ENCODE results near the gene TALDO1. TPM values are rescaled to one million over a fixed set of nuclear protein-coding genes. Genes with fewer than 3 reads are reported as not detected.

The TALDO1 gene
- total RNA-seq, 1 donor, result 141 TPM

DNA sequence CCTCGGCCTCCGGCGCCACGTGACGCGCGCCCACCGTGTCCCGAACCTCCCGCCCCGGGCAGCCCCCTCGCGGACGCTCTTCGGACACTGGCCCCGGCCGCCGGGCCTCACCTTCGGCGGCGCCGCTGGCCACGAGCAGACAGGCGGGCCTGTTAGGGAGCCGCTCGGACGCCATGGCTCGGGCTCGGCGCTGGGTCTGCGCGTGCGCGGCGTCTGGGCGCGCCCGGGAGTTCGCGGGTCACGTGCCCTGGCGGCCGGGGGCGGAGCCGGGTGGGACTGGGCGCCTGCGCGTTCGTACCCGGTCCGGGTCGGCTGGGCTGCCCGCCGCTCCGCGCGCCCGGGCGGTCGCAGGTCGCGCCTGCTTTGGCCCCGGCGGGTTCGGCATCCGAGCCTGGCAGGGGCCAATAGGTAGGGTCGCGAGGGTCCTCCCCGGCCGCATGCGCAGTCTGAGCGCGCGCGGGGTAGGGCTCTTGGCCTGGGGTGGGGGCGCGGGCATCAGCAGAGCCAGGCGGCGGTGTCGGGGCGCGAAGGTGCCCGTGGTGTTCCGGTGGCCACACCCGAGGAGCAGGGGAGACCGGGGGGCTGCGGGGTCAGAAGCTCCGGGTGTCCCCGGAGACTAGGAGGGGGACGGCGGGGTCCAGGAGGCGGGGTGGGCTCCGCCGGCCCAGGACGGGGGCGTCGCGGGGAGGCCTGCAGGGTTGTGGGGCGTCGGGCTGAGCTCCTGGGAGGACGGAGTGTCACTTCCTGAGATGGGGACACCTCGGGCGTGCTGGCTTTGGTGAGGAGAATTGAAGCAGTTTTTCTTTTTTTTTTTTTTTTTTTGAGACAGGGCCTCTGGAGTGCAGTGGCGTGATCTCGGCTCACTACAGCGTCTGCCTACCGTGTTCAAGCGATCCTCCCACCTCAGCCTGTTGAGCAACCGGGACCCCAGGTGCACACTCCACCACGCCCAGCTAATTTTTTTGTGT, 30.3 kb downstream of the TALDO1 start, which contains the start of gene GATD1:
Gene GATD1, minus strand, starts transcription at position 200 of the 968 bp plus-strand sequence. Its CDS starts 25 bp downstream, at position 175.
- peak within 1 kb of the TSS; percentile 63 for H3K4me3 ChIP-seq (ENCODE audit: low read length)
- H3K9me3 ChIP-seq (ENCODE audit: low read depth, low read length), result no peaks in the 10 kb centered on the region
- no peaks in the 10 kb centered on the region for H3K27me3 ChIP-seq (ENCODE audit: insufficient read depth, low read length)
- H3K4me1 ChIP-seq (ENCODE audit: insufficient read depth, low read length), result peaks cover 30% of the 10 kb centered on the region

DNA sequence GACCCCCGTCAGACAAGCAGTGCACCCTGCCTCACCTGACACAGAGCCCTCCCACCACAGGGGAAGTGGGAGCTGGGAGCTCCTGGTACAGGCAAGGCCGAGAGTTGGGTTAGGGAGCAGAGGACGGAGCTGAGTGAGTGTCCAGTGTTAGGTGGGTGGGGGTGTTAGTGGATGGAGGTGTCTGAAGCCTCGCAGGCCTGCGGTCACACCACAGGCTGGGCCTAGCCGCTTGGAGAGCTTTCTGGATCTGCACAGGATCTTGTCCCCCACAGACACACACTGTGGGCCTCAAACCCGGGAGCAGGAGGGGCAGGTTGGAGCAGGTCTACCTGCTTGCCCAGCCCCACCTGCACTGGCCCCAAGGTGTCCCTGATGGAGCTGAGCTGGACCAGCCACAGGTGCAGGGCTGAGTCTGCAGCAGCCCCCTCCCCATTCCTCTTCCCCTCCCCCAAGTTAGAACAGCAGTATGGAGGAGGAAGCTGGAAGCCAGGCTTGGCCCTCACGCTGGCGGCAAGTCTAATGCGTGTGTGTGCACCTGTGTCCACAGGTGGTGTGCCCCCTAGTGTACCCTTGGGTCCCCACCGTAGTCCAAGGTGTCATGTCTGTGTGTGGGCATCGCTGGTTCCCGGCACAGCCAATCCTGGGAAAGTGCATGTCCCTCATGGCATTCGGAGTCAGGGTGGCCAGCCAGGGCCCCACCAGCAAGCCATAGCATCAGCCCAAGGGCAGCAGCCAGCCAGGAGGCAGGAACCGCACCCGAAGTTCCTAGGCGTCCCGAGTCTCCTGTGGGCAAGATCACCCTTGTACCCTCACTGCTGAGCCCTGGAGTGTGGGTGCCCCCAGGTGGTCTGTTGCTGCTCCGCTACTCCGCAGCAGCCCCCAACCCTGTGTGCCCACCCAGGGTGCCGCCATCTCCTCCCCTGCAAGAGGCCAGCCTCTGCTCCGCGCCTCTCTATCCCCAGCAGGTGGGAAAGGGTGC, 32.0 kb downstream of the TALDO1 start:
- no peak overlapping the region for H3K4me3 ChIP-seq (ENCODE audit: low read length)
- peaks cover 30% of the 10 kb centered on the region for H3K4me1 ChIP-seq (ENCODE audit: insufficient read depth, low read length)
- H3K27me3 ChIP-seq (ENCODE audit: insufficient read depth, low read length), result no peaks in the 10 kb centered on the region
- no peaks in the 10 kb centered on the region for H3K9me3 ChIP-seq (ENCODE audit: low read depth, low read length)

DNA sequence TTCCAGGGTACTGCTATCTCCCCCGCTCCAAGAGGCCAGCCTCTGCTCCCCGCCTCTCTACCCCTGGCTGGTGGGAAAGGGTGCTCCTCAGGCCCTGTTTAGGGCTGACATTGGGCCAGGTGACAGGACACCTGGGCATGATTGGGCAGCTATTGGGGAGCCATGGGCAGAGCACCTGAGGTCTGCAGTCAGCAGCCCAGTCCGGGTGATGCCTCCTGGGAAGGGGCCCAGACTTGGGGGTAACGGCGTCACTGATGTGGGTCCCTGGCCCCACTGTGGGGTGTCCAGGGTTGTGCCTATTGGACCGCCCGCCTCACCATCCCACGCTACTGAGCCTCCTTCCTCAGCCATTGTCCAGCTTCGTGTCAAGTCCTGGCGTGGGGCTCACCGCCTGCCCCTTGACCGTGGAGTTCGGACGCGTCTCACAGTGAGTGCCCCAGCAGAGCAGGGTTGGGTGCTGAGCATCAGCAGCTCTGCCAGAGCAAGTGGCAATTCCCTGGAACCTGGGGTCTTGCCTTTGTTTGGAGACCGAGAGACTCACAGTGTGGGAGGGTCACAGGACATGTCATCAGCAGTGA, 32.8 kb downstream of the TALDO1 start:
- no peaks in the 10 kb centered on the region for H3K27me3 ChIP-seq (ENCODE audit: insufficient read depth, low read length)
- no peak overlapping the region for H3K4me3 ChIP-seq (ENCODE audit: low read length)
- H3K4me1 ChIP-seq (ENCODE audit: insufficient read depth, low read length), result peaks cover 30% of the 10 kb centered on the region
- H3K9me3 ChIP-seq (ENCODE audit: low read depth, low read length), result no peaks in the 10 kb centered on the region

DNA sequence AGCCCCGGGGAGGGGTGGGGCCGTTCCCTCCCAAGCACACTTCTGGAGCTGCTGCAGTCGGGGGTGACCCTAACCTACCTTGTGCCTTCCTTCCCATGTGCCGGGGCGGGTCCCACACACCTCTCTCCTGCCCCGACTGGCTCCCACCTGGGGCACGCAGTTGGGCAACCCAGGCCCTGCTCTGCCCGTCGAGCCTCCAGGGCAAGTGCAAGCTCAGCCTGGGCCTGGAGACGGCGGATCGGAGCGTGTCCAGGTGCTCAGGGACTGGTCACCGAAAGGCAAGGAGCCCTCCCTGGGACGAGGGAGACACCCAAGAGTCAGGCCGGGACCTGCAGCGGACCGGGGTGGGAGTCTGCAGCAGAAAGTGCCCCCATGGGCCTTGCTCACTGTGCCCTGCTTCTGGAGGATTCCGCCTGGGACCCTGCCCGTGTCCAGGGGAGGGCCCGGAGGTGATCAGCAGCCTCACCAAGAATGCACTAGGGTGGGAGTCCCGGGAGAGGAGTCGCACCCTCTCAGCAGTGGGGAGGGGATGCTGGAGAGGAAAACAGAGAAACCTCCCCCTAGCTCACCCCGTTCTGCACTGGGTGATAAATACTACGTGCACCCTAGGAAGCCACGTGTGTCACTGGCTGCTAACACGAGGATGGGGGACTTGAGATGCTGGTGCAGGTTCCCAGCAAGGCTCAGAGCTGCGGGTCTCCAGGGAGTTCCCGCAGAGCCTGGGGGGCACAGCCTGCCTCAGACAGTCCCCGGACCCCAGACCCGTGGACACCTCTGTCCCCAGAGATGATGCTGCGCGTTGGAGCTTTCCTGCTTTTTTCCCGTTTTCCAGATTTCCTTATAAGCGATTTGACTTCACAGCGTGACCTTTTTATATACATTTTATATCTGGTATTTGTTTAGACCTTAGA, 35.3 kb downstream of the TALDO1 start:
- H3K4me1 ChIP-seq (ENCODE audit: insufficient read depth, low read length), result peaks cover 11% of the 10 kb centered on the region
- H3K9me3 ChIP-seq (ENCODE audit: low read depth, low read length), result no peaks in the 10 kb centered on the region
- no peak overlapping the region for H3K4me3 ChIP-seq (ENCODE audit: low read length)
- H3K27me3 ChIP-seq (ENCODE audit: insufficient read depth, low read length), result no peaks in the 10 kb centered on the region

DNA sequence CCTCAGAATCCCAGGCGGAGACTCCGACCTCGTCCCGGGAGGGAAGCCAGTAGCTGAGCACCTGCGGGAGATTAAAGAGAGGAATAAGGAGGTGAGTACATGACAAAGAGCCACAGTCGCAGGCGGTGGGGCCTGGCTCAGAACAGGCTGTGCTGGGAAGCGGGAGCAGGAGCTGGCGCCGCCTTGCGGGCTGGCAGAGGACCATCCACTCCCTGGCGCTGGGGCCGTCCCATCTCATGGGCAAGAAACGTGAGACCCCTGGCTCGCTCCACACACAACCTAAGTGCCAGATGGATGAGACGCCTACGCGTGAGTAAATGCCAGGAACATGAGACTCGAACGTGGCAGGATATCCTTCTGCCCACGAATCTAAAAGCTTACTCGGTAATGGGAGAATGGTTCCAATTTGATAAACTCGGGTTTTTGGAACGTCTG, 36.3 kb downstream of the TALDO1 start:
- H3K27me3 ChIP-seq (ENCODE audit: insufficient read depth, low read length), result no peaks in the 10 kb centered on the region
- peaks cover 5% of the 10 kb centered on the region for H3K4me1 ChIP-seq (ENCODE audit: insufficient read depth, low read length)
- no peaks in the 10 kb centered on the region for H3K9me3 ChIP-seq (ENCODE audit: low read depth, low read length)
- no peak overlapping the region for H3K4me3 ChIP-seq (ENCODE audit: low read length)

DNA sequence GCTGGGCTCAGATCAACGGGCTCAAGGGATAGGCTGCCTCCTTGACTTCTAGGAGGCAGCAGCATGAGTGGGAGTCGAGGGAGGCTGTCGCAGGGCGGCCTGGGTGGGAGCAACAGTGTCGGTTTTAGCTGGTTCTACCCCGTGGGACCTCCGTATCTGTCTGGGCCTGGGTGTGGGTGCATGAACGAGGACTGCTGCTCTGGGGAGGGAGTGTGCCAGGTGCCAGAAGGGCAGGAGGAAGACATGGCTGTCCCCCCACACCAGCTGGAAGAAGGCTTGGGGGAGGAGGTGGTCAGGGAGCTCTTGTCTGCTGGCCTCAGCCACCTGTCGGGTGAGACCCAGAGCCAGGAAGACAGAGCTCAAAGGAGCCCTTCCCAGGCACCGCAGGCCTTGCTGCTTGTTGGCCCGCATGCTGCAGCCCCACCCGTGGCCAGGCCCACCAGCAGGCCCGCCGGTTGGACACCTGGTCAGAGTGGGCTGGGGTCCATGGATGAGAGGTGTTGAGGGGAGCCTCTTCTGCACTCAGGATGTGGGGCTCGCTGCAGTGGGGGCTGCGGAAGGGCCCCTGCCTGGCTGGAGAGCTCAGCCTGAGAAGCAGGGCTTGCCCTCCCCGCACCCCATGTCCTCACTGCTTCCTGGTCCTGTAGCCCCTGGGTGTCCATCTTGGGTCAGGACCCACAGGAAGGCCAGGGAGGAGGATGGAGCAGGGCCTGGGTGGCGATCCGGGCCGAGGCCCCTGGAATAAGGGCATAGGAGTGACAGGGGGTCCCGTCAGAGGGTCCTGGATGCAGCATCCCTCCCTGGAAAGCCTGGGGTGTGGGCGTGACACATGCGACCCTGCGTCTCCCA, 39.2 kb downstream of the TALDO1 start:
- Histone ChIP-seq H3K4me3 (ENCODE audit: low read length) (no peak overlapping the region), H3K4me1 (ENCODE audit: insufficient read depth, low read length) (no peaks in the 10 kb centered on the region), H3K27me3 (ENCODE audit: insufficient read depth, low read length) (peaks cover 4% of the 10 kb centered on the region), H3K9me3 (ENCODE audit: low read depth, low read length) (no peaks in the 10 kb centered on the region)

DNA sequence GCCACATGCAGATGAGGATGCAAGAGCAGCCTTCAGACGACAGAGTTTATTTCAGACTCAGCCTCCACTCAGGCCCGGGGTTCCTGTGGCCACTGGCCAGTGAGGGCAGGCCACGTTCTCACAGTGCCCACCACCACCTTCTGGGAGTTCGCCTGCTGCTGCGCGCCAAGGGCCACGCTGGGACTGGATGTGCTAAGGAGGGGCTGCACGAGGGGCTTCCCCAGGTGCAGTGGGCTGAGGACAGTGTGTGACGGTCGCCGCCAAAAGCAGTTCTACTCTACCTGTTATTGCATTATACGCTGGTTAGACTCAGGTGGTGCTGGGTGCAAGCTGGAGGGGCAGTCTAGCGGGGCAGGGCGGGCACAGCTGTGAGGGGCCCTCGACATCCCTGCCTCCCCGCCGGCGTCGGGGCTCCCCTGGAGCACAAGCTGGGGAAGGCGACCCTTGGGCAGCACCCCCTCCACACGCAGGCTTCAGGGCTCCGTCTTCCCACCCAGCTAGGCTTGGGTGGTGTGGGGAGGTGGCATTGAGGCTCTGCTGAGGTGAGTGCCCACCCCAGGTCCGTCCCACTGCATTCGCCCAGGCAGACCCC, 39.9 kb downstream of the TALDO1 start:
- no peaks in the 10 kb centered on the region for H3K9me3 ChIP-seq (ENCODE audit: low read depth, low read length)
- H3K27me3 ChIP-seq (ENCODE audit: insufficient read depth, low read length), result peaks cover 4% of the 10 kb centered on the region
- H3K4me1 ChIP-seq (ENCODE audit: insufficient read depth, low read length), result no peaks in the 10 kb centered on the region
- H3K4me3 ChIP-seq (ENCODE audit: low read length), result no peak overlapping the region

DNA sequence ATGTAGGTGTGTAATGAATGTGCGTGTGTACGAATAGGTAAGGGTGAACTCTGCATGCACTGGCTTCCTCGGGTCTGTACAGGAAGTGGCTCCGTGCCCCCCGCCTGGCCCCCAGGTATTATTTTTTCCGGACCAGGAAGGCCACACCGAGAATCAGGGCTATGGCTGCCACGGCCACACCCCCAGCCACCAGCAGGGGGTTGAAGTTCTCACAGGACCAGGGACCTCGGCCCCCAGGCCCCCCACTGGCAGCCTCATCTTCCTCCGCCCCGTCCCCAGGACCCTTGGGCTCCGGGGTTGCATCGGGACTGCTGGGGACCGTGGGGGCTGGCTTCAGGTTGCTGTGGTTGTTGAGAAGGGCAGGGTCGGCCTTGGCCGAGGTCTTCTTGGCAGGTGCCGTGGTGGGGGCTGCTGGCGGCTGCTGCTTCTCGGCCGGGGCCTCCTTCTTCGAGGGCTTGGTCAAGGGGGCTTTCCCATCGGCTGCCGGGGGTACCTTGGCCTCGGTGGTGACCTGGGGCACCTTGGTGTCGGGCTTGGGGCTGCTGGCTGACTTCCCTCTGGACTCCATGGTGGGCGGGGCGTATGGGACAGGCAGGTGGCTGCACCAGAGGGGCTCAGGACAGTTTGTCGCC, 40.9 kb downstream of the TALDO1 start:
- H3K4me1 ChIP-seq (ENCODE audit: insufficient read depth, low read length), result no peaks in the 10 kb centered on the region

DNA sequence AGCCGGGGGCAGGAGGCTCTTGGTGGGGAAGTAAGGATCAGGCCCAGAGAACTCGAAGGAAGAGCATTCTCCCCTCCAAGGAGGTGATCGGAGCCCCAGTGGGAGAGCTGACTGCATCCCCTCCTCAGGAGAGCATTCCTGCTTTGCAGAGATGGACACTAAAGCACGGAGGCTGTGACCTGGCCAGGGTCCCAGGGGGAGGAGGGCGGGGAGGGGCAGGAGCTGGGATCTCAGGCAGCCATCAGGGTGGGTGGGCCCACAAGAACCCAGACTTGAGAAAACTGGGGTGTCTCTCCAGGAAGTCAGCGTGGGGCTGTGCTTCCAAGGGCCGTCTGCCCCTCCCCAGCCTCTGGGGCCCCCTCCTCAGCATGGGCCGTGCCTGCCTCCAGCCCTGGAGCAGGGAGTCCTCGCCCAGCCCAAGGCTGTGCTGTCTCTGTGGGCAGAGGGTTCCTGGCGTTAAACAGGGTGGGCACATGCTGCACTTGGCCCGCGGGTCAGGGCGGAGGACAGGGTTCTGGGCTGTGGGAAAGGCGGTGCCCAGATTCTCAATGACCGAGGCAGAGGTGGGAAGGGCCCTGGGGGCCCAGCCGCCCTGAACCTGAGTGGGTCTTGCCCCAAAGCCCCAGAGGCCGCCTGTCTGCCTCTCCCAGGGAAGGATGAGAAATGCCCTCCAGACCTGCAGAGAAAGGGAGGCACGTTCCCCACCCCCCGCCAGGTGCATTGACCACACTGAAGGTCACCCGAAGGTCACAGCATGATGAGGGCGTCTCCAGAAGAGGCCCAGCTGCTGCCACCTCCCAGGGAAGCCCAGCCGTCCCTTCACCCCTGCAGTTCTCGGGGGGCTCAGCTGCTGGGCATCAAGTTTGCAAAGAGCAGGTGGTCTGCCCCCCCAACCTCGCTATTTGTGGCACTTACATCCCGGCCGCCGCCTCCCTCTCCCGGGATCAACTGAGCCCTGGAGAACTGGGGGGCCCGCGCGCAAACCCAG, 42.0 kb downstream of the TALDO1 start:
- no peaks in the 10 kb centered on the region for H3K4me1 ChIP-seq (ENCODE audit: insufficient read depth, low read length)
- peaks cover 4% of the 10 kb centered on the region for H3K27me3 ChIP-seq (ENCODE audit: insufficient read depth, low read length)
- H3K9me3 ChIP-seq (ENCODE audit: low read depth, low read length), result no peaks in the 10 kb centered on the region
- no peak overlapping the region for H3K4me3 ChIP-seq (ENCODE audit: low read length)

More for the DNA sequence above, 40.9 kb downstream of the TALDO1 start:
- Histone ChIP-seq H3K4me3 (ENCODE audit: low read length) (no peak overlapping the region), H3K27me3 (ENCODE audit: insufficient read depth, low read length) (peaks cover 4% of the 10 kb centered on the region), H3K9me3 (ENCODE audit: low read depth, low read length) (no peaks in the 10 kb centered on the region)

DNA sequence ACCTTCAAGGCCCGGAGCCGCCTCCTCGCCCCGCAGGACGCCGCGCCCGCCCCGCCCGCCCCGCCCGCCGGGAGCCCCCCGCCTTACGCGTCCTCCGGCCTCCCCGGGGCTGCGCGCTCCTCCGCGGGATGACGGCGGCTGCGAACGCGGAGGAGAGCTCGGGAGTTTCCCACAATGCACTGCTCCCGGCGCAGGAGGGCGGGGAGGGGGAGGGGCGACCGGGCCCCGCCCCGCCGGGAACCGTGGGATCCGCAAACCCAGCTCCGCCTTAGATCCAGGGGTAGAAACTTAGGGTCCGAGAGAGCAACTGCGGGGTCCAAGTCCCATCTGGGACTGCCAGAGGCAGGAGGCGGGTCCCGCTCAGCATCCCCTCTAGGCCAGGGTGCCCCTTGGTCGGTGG, 42.7 kb downstream of the TALDO1 start, which contains the start of gene CEND1:
Gene CEND1, minus strand, starts transcription at position 148 of the 400 bp plus-strand sequence. CDS start 1,514 bp downstream, outside the sequence.
- peaks cover 4% of the 10 kb centered on the region for H3K27me3 ChIP-seq (ENCODE audit: insufficient read depth, low read length)
- no peaks in the 10 kb centered on the region for H3K9me3 ChIP-seq (ENCODE audit: low read depth, low read length)
- no peak within 1 kb of the TSS for H3K4me3 ChIP-seq (ENCODE audit: low read length)
- peaks cover under 1% of the 10 kb centered on the region for H3K4me1 ChIP-seq (ENCODE audit: insufficient read depth, low read length)

DNA sequence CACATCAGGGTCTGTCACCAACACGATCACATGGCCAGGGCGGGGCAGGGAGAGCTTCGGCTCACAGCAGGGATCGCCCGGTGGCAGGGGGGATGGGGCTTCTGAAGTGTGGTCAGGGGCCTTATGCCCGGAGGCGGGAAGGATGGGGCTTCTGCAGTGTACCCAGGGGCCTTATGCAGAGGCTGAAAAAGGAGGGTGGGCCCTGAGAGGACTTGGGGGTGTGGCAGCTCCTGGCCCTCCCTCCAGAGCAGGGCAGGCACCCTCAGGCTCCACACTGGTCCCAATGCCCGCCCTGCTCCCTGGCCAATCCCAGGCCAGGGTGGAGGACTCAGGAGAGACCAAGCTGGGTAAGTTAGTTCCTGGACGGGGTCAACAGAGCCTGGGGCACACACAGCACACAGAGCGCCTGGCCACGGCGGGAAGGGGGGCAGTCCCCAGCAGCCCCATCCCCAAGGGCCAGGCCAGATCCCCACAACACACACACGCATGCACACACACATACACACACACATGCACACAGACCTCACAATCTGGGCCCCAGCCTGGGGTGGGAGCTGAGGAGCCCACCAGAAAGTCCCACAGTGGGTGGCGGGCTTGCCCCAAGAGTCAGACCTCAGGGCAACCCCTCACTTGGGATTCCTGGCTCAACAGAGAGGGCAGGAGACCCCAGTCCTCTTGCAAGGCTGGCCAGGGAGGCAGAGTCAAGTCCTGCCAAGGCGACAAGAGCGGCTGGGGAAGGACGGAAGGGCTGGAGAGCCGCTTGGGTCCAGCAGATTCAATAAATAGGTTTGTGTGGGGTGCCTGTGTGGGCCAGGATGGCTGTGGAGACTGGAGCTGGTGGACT, 43.7 kb downstream of the TALDO1 start:
- H3K9me3 ChIP-seq (ENCODE audit: low read depth, low read length), result no peaks in the 10 kb centered on the region
- peaks cover 10% of the 10 kb centered on the region for H3K4me1 ChIP-seq (ENCODE audit: insufficient read depth, low read length)
- no peak overlapping the region for H3K4me3 ChIP-seq (ENCODE audit: low read length)
- H3K27me3 ChIP-seq (ENCODE audit: insufficient read depth, low read length), result peaks cover 4% of the 10 kb centered on the region
